ENCODE measurements around the gene TDRD9.

Gene TDRD9

GRCh38 chr14:104076743-104077142 is 148.5 kb downstream of the TDRD9 start:
- no peak for DNase-seq

GRCh38 chr14:104078031-104078455 is 149.8 kb downstream of the TDRD9 start:
- peak; percentile 92 for DNase-seq

- DNase-seq = no peak
These were observed 152.4 kb downstream of the TDRD9 start for GRCh38 chr14:104080376-104081260.

GRCh38 chr14:104081261-104081835 is 153.1 kb downstream of the TDRD9 start:
- no peak for DNase-seq

GRCh38 chr14:104081951-104082464 is 153.8 kb downstream of the TDRD9 start:
- DNase-seq = no peak

DNA sequence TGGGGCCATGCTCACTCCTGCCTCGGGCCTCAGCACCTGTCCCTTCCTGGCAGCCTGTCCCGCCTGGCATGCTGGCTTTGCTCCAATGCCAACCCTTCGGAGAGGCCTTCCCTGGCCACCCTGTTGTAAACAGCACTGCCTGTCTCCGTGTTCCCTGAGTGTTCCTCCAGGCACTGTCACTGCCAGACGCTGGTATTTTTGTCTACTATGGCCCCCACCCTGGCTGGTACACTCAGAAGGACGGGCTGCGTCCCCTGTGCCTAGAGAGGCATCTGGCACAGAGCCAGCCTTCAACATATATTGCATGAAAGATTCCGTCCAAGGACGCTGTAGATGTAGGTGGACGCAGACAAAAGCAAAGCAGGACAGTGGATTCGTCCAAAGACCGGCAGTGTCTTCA is 154.6 kb downstream of the TDRD9 start:
- no peak for DNase-seq

GRCh38 chr14:104084251-104085002 is 156.2 kb downstream of the TDRD9 start:
- no peak for DNase-seq

- no peak for DNase-seq
These were observed 157.0 kb downstream of the TDRD9 start, which contains the start of gene ASPG for GRCh38 chr14:104085032-104085888. TSS of gene ASPG (plus strand) at chr14:104085700. CDS start at chr14:104085771, 71 bp downstream.

GRCh38 chr14:104085889-104086201 is 157.6 kb downstream of the TDRD9 start:
- DNase-seq = no peak

DNA sequence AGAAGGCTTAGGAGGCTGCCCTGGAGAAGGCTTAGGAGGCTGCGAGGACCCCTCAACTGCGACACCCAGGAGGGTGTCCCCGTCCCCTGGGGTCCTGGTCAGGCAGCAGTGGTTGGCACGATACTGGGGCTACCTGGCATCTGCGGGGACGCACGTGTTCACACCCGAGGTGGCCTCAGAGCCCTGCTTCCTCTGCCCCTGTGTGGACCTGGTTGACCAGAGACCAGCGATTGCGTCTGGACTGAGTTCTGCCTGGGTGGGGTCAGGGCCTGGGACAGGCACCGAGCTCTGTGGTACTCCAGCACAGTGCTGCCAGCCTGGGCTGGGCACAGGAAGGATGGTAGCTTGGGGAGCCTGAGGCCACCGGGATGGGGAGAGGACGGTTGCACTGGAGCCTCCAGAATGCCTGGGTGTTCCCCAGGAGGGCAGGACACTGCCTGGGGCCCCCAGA is 158.0 kb downstream of the TDRD9 start:
- no peak for DNase-seq

DNA sequence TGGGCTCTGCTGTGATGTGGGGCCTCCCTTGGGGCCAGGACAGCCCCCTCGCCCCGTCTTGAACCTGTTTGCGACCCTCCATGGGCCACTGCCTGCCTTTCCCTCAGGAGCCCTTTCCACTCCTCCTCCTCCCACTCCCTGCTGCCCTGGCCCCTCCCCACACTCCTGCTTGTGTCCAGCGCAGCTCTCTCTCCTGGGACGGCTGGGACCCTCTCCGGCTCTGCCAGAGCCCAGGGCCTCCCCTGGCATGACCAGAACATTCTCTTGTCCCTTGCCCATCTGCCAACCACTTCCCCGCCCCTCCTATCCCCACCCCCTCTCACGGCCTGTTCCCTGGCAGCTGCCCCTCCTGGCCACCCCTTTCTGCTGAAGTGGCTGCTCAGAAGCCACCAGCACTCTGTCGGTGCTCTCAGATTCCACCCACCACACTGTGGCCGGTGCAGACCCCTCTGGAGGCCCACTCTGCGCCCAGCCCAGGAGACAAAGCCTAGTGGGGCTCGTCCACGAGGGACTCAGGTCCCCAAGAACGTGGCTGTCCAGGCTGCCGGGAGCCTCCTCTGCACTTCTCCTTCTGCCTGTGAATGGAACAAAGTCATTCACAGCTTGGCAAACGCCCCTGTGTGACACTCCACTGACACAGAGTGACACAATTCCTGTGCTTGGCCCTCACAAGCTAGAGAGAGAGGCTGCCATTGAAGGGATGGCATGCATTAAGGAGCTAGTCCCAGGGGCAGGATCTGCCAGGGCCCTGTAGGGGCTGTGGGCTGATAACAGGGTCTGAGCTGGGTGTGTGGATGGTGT is 158.6 kb downstream of the TDRD9 start:
- no peak for DNase-seq

GRCh38 chr14:104087505-104087904 is 159.2 kb downstream of the TDRD9 start:
- DNase-seq = no peak

DNA sequence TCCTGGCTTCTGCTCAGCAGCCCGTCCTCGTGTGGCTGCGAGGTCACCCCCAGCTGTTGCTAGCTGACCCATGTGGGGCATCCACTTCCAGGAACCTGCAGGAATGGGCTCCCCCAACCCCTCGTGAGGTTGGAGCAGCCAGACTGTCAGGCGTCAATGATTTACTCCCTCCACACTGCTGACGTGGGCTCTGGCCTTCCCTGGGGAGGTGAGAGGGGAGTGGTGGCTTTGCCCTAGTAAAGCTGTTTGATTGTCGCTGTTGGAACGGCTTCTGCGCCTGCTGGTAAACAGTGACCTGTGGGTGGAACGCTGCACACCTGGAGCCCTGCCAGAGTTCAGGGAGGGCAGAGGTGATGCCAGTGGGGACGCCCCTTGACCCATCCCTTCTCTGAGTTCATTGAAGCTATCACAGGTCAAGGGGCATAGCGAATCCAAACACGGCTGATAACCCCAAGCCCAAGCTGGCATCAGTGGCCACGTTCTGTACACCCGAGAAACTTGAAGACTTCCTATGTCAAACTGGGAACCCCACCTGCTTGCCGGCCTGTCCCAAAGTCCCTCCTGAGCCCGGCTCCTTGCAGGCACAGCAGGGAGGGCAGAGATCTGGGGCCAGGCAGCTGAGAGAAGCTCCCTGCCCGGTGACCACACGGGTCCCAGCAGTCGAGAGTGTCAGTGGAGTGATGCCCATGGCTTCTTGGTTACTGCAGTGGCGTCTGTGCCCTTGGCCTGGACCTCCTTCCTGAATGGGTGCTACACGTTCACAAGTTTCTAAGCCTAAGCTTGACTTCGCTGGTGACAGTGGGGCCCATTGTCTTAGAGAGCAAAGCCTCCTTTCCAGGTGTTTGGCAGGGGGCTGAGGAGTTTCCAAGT is 160.0 kb downstream of the TDRD9 start:
- no peak for DNase-seq

- no peak for DNase-seq
These were observed 162.0 kb downstream of the TDRD9 start for GRCh38 chr14:104090071-104090748.

DNA sequence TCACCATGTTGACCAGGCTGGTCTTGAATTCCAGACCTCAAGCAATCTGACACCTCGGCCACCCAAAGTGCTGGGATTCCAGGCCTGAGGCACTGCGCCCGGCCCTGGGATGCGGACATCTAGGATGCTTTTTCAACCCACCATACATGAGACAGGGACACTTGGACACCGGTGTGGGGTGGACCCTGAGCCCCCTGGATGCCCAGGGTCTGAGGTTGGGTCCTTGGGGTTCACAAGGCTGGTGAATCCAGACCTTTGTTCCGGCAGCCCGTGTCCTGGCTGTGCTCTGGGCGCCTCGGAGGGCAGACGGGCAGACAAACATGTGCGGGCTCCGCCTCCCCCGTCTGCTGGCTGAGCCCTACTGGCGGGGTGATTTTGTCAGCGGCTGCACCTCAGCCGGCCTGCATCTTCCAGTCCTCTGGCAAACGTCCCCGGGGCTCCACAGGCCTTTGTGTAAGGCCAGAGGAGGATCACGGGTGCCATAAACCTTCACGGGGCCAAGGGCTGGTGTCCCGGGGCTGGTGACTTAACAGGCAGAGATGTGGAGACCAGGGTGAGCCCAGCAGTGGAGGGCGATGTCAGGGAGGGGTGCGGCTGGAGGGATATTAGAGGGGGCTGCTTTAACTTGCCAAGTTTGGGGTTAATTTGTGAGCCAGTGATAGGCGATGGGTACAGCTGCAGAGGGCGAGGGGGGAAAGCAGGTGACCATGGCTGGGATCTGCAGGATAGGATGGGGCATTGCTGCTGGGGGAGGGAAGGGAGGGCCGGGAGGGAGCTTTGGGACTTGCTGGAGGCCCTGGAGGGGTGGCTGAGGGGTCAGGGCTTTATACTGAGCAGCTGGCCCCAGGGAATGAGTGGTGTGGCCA is 163.0 kb downstream of the TDRD9 start:
- DNase-seq = no peak

GRCh38 chr14:104091927-104092771 is 163.9 kb downstream of the TDRD9 start:
- DNase-seq = no peak

DNA sequence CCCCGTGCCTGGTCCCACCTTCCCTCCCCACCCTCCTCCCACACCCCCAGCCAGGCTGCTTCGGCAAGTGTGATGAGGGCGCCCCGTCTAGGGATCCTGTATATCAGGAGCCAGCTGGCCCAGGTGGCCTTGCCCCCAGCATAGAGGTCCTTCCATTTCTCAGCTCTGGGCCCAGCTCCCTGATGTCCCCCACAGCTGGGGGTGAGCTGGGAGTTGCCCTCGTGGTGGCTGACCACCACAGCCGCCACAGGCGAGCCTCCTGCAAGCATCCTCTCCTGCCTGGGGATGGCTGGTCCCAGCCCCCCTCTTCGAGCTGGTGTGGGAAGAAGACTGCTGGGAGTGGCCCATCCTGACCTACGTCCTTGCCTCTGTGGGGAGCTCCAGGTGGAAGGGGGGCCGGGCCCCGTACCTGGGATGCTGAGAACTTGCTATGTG is 164.7 kb downstream of the TDRD9 start:
- DNase-seq = no peak
